Memory B cell (primary cell): ENCODE measurements around the gene IL10RA.
"Not testable (repeated sequence)": the region's sequence is repeated elsewhere in the genome, so short reads cannot be mapped to it uniquely, and the experiment has no call there.

Source experiments
- ATAC-seq: fragments of 150-1000 bp; cut with Tn5 transposase; 2 replicates; pipeline ENCODE4 v1.10.0; 2021; ENCODE audit warnings: low read depth, mild to moderate bottlenecking, moderate library complexity
- DNase-seq, 2 donors: peaks; one replicate each; pipeline ENCODE4 v3.0.0; 2022; ENCODE audit warnings: low spot score in 2 of 2
- H3K27ac Mint-ChIP-seq: one replicate; pipeline ENCODE4 v1.8.0; 2022; ENCODE audit warnings: mild to moderate bottlenecking, moderate library complexity, mixed read lengths
- H3K27me3 Mint-ChIP-seq: one replicate; pipeline ENCODE4 v1.8.0; 2022; ENCODE audit warnings: mixed read lengths
- H3K36me3 Mint-ChIP-seq: one replicate; pipeline ENCODE4 v1.8.0; 2022; ENCODE audit warnings: mild to moderate bottlenecking, mixed read lengths
- H3K4me1 Mint-ChIP-seq: one replicate; pipeline ENCODE4 v1.8.0; 2022; ENCODE audit warnings: mixed read lengths
- H3K4me3 Mint-ChIP-seq: one replicate; pipeline ENCODE4 v1.8.0; 2022; ENCODE audit warnings: mild to moderate bottlenecking, moderate library complexity, mixed read lengths
- H3K9me3 Mint-ChIP-seq: one replicate; pipeline ENCODE4 v1.8.0; 2022; ENCODE audit warnings: mixed read lengths

The IL10RA gene

GRCh38 chr11:117985953-117986887 lies at the start of gene IL10RA:
TSS of gene IL10RA (plus strand) at chr11:117986394. CDS start at chr11:117986468, 74 bp downstream.
- peak; percentile 86 for ATAC-seq
- peaks cover 21% of the 10 kb centered on the region for H3K36me3 Mint-ChIP-seq

GRCh38 chr11:117936973-117937372 lies 49.2 kb upstream of the IL10RA start:
- Mint-ChIP-seq H3K9me3 (no peaks in the 10 kb centered on the region), H3K27ac (no peak overlapping the region)

More at GRCh38 chr11:117985953-117986887, at the start of gene IL10RA:
- Mint-ChIP-seq H3K27me3 (no peaks in the 10 kb centered on the region), H3K4me3 (peak within 1 kb of the TSS; percentile 87), H3K27ac (peak within 1 kb of the TSS; percentile 94), H3K4me1 (peaks cover 41% of the 10 kb centered on the region), H3K9me3 (peaks cover 1% of the 10 kb centered on the region)
- peak; percentile 87 to 89 for DNase-seq

DNA sequence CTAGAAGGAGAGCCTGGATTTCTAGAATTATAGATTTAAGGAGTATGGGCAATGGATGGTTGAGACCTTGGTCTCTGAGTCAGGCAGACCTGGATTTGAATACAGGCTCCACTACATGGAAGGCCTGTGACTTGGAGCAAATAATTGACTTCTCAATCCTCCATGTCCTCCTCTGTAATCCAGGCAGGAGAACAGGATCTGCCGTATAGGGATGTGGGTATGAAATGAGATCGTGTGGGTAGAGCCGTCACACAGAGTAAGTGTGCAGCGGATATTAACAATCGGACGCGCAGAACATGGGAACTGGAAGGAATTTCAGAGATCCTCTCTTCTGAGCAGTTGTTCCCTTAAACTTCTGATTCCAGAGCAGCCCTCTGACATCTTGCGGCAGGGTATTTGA lies 45.5 kb upstream of the IL10RA start:
- H3K4me1 Mint-ChIP-seq, result peaks cover 4% of the 10 kb centered on the region
- no peaks in the 10 kb centered on the region for H3K9me3 Mint-ChIP-seq
- no peak overlapping the region for H3K4me3 Mint-ChIP-seq
- DNase-seq (no peak), ATAC-seq (no peak)
- peaks cover 2% of the 10 kb centered on the region for H3K36me3 Mint-ChIP-seq
- peaks cover 6% of the 10 kb centered on the region for H3K27me3 Mint-ChIP-seq
- no peak overlapping the region for H3K27ac Mint-ChIP-seq

More at GRCh38 chr11:117936973-117937372, 49.2 kb upstream of the IL10RA start:
- DNase-seq (no peak), ATAC-seq (no peak)
- Mint-ChIP-seq H3K36me3 (peaks cover 2% of the 10 kb centered on the region), H3K4me3 (no peak overlapping the region), H3K4me1 (peaks cover 5% of the 10 kb centered on the region), H3K27me3 (peaks cover 4% of the 10 kb centered on the region)

DNA sequence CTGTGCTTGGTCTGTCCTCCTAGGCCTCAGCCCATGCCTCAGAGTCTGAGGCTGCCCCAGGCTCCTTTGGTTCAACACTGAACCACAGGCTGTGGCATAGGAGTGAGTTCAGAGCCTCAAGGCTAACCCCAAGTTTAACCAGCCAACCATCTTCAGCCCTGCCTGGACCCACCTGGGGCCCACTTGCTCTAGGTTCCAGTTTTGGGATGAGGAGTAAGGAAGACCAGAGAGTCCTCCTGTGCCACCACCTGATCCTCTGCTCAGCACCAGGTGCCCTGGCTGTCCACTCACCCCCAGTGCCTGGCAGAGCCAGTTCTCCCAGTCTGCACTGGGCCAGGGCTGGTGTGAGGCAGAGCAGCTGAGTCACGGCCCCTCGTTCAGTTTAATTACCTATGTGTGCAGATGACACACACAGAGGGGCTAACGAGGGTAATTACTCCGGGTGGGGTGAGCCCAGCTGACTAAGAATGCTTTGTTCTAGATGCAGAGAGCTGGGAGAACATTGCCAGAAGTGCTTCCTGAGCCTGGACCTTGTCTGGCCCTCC lies 45.0 kb upstream of the IL10RA start:
- DNase-seq (peak in 1 of 2 donors; percentile 5), ATAC-seq (no peak)
- Mint-ChIP-seq H3K27me3 (peaks cover 6% of the 10 kb centered on the region), H3K36me3 (peaks cover 2% of the 10 kb centered on the region), H3K9me3 (no peaks in the 10 kb centered on the region), H3K27ac (no peak overlapping the region), H3K4me1 (peaks cover 4% of the 10 kb centered on the region), H3K4me3 (no peak overlapping the region)

- Mint-ChIP-seq H3K27ac (peak overlapping the region; percentile 17), H3K4me3 (no peak overlapping the region), H3K4me1 (peaks cover 7% of the 10 kb centered on the region), H3K27me3 (peaks cover 6% of the 10 kb centered on the region), H3K9me3 (no peaks in the 10 kb centered on the region), H3K36me3 (peaks cover 2% of the 10 kb centered on the region)
- no peak for ATAC-seq
- DNase-seq, result no peak
Observed at GRCh38 chr11:117941976-117942654, 44.1 kb upstream of the IL10RA start.

DNA sequence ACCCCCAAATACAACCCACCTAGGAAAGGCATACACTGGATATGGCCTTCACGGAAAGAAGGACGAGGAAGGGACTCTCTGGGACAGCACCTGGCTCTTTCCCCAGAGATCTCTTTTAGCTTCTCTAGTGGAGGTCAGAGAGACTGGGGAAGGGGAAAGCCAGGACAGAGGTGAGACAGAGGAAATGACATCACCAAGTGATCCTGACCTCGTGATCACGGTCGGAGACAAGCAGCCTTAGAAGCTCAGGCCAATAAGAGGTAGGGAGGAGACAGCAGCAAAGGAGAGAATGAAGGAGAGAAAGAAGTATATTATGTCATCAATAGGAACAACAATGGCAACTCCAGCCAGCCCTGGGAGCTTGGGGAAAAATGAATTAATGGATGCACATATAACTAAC lies 41.6 kb upstream of the IL10RA start:
- H3K4me1 Mint-ChIP-seq, result peaks cover 12% of the 10 kb centered on the region
- peaks cover 2% of the 10 kb centered on the region for H3K27me3 Mint-ChIP-seq
- no peak for ATAC-seq

GRCh38 chr11:117945047-117945810 lies 41.0 kb upstream of the IL10RA start:
- Mint-ChIP-seq H3K4me3 (no peak overlapping the region), H3K9me3 (no peaks in the 10 kb centered on the region), H3K4me1 (peaks cover 13% of the 10 kb centered on the region), H3K27me3 (peaks cover 2% of the 10 kb centered on the region), H3K27ac (no peak overlapping the region), H3K36me3 (no peaks in the 10 kb centered on the region)
- ATAC-seq (no peak), DNase-seq (peak in 1 of 2 donors; percentile 6)

More for the DNA sequence above, 41.6 kb upstream of the IL10RA start:
- no peaks in the 10 kb centered on the region for H3K9me3 Mint-ChIP-seq
- H3K27ac Mint-ChIP-seq, result no peak overlapping the region
- no peaks in the 10 kb centered on the region for H3K36me3 Mint-ChIP-seq
- no peak overlapping the region for H3K4me3 Mint-ChIP-seq
- DNase-seq, result peak in 1 of 2 donors; percentile 4

- no peak overlapping the region for H3K4me3 Mint-ChIP-seq
- no peaks in the 10 kb centered on the region for H3K36me3 Mint-ChIP-seq
- no peaks in the 10 kb centered on the region for H3K9me3 Mint-ChIP-seq
- no peak overlapping the region for H3K27ac Mint-ChIP-seq
- no peak for ATAC-seq
- H3K27me3 Mint-ChIP-seq, result peaks cover 2% of the 10 kb centered on the region
- DNase-seq, result peak in 1 of 2 donors; percentile 7
- peaks cover 24% of the 10 kb centered on the region for H3K4me1 Mint-ChIP-seq
Observed at GRCh38 chr11:117946156-117946841, 39.9 kb upstream of the IL10RA start.

- DNase-seq (peak; percentile 78 to 87), ATAC-seq (peak; percentile 30)
- Mint-ChIP-seq H3K4me3 (no peak overlapping the region), H3K27ac (no peak overlapping the region), H3K9me3 (no peaks in the 10 kb centered on the region), H3K36me3 (no peaks in the 10 kb centered on the region), H3K4me1 (peaks cover 30% of the 10 kb centered on the region), H3K27me3 (peaks cover 2% of the 10 kb centered on the region)
Observed at GRCh38 chr11:117946842-117947526, 39.2 kb upstream of the IL10RA start.

GRCh38 chr11:117947751-117948150 lies 38.4 kb upstream of the IL10RA start:
- not testable (repeated sequence) for ATAC-seq, H3K4me3 Mint-ChIP-seq, H3K36me3 Mint-ChIP-seq, DNase-seq, H3K27me3 Mint-ChIP-seq, H3K27ac Mint-ChIP-seq, H3K9me3 Mint-ChIP-seq
- peaks cover 30% of the 10 kb centered on the region for H3K4me1 Mint-ChIP-seq

DNA sequence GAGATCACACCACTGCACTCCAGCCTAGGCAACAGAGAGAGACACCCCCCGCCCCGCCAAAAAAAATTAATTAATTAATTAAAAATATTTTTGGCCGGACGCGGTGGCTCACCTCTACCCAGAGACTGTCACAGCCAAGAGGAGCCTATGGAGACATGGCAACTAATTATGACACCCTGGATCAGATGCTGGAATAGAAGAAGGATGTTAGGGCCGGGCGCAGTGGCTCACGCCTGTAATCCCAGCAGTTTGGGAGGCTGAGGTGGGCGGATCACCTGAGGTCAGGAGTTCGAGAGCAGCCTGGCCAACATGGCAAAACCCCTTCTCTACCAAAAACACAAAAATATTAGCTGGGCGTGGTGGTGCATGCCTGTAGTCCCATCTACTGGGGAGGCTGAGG lies 37.7 kb upstream of the IL10RA start:
- H3K4me1 Mint-ChIP-seq, result peaks cover 35% of the 10 kb centered on the region
- not testable (repeated sequence) for H3K36me3 Mint-ChIP-seq, H3K4me3 Mint-ChIP-seq, H3K9me3 Mint-ChIP-seq, DNase-seq, ATAC-seq, H3K27me3 Mint-ChIP-seq, H3K27ac Mint-ChIP-seq

DNA sequence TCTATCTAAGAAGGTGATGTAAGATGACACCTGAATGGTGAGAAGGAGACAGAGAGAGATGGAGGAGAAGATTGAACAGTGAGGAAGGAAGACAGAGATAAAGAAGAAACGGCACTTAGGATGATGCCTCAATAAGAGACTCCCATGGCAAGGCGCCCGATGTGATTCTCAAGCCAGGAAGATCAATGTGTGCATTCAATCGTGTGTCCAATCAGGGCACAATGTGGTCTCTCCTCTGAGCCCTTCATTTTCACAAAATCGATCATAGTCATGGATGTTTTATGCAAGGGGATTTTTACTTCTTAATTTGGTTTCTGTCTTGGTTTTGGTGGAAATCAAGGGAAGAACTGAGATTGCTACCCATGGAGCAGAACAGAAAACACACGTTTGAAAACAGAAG lies 37.1 kb upstream of the IL10RA start:
- Mint-ChIP-seq H3K4me1 (peaks cover 35% of the 10 kb centered on the region), H3K27me3 (no peaks in the 10 kb centered on the region), H3K9me3 (no peaks in the 10 kb centered on the region), H3K4me3 (no peak overlapping the region), H3K27ac (no peak overlapping the region), H3K36me3 (no peaks in the 10 kb centered on the region)
- ATAC-seq (no peak), DNase-seq (no peak)
